ENCODE results near the gene GALK2. TPM values are rescaled to one million over a fixed set of nuclear protein-coding genes. Genes with fewer than 3 reads are reported as not detected.

GALK2 gene
- total and polyA plus RNA-seq, 2 experiments from 2014 or later, result 11.5 to 23.0 TPM

- no peaks in the 10 kb centered on the region for H3F3A ChIP-seq (replicated peaks; ENCODE audit: low read depth)
- DNase-seq (ENCODE audit: low spot score) (no peak), ATAC-seq (no peak)
- no peaks in the 10 kb centered on the region for H3K27me3 Mint-ChIP-seq (ENCODE audit: insufficient read depth, low read depth, poor library complexity)
- no peak overlapping the region for H3K27ac Mint-ChIP-seq
- no peak for TF ChIP-seq ZNF331 (CRISPR knock-in tag; IDR thresholded peaks at IDR 0.05; ENCODE audit: low read depth)
- no peak for TF ChIP-seq REST (IDR thresholded peaks at IDR 0.05; ENCODE audit: unreplicated experiment)
- TF ChIP-seq ETS1 (IDR thresholded peaks at IDR 0.05), result no peak
- TF ChIP-seq ZNF114 (CRISPR knock-in tag; IDR thresholded peaks at IDR 0.05), result no peak
- no peak for TF ChIP-seq NANOG (IDR thresholded peaks at IDR 0.05; ENCODE audit: borderline replicate concordance)
- TF ChIP-seq EZH2phosphoT487 (IDR thresholded peaks at IDR 0.05; ENCODE audit: unreplicated experiment), result no peak
- no peak for TF ChIP-seq ZNF462 (CRISPR knock-in tag; IDR thresholded peaks at IDR 0.05)
- TF ChIP-seq EZH2 (IDR thresholded peaks at IDR 0.05; ENCODE audit: low read depth, unreplicated experiment), result no peak
- TF ChIP-seq CREB1 (CRISPR knock-in tag; IDR thresholded peaks at IDR 0.05; ENCODE audit: low read depth), result no peak
- TF ChIP-seq CTCF (conservative IDR thresholded peaks at IDR 0.05; ENCODE audit: low read depth in 2 of 2), result no peak
- no peak for TF ChIP-seq POLR2AphosphoS5 (IDR thresholded peaks at IDR 0.05; ENCODE audit: low read depth)
- no peak for TF ChIP-seq JUNB (IDR thresholded peaks at IDR 0.05; ENCODE audit: unreplicated experiment)
- TF ChIP-seq STAT1 (IDR thresholded peaks at IDR 0.05; ENCODE audit: unreplicated experiment), result no peak
- peaks cover 14% of the 10 kb centered on the region; the same call in 1 of the 2 replicates for H3K9me2 ChIP-seq (ENCODE audit: insufficient read depth)
- H2AFZ ChIP-seq, result no peak overlapping the region
- H3K27ac ChIP-seq (ENCODE audit: low read depth), result no peak overlapping the region
- no peaks in the 10 kb centered on the region for H3K36me3 ChIP-seq (ENCODE audit: insufficient read depth)
- no peaks in the 10 kb centered on the region for H3K27me3 ChIP-seq (ENCODE audit: insufficient read depth)
- H4K20me1 ChIP-seq (replicated peaks; ENCODE audit: insufficient read depth), result no peaks in the 10 kb centered on the region
- H3K9me3 Mint-ChIP-seq, result no peaks in the 10 kb centered on the region; the same call in 2 of the 3 replicates
- H3K4me1 ChIP-seq (ENCODE audit: insufficient read depth), result no peaks in the 10 kb centered on the region
- no peak overlapping the region for H3K4me2 ChIP-seq
- no peaks in the 10 kb centered on the region for H3K4me1 Mint-ChIP-seq
- no peak overlapping the region for H3K4me3 ChIP-seq
- H3K4me3 Mint-ChIP-seq, result no peak overlapping the region
- no peaks in the 10 kb centered on the region for H3K79me2 ChIP-seq (replicated peaks; ENCODE audit: insufficient read depth)
- H3K36me3 Mint-ChIP-seq (ENCODE audit: low read depth), result peaks cover 6% of the 10 kb centered on the region; the same call in 1 of the 3 replicates
Observed at GRCh38 chr15:49301562-49301961, 131.5 kb downstream of the GALK2 start.
